Natural killer cell (primary cell): ENCODE measurements around the gene WDR33. TPM values are rescaled to one million over a fixed set of nuclear protein-coding genes. Genes with fewer than 3 reads are reported as not detected.

Experiments used
- ATAC-seq, 3 donors: fragments of 150-1000 bp in 2 of 3; fragments of 200-7000 bp in 1 of 3; cut with Tn5 transposase; 1 replicate in 1 of 3; 2 replicates in 2 of 3; pipeline ENCODE4 v1.10.0; 2021; ENCODE audit warnings: mild to moderate bottlenecking in 2 of 3, moderate library complexity in 2 of 3
- DNase-seq, 2 donors: peaks; one replicate each; pipeline versions ENCODE4 v3.0.0 to v3.0.0-alpha.2; 2013 to 2021; ENCODE audit warnings: mixed read lengths in 1 of 2
- H3K27ac ChIP-seq: one replicate; pipeline ENCODE4 v1.5.1; 2013; ENCODE audit warnings: mild to moderate bottlenecking, low read length
- H3K27me3 ChIP-seq: one replicate; pipeline ENCODE4 v1.6.1; 2013; ENCODE audit warnings: low read length; ENCODE audit not compliant: control insufficient read depth, insufficient read depth
- H3K36me3 ChIP-seq: one replicate; pipeline ENCODE4 v1.6.1; 2013; ENCODE audit warnings: low read length; ENCODE audit not compliant: control insufficient read depth, insufficient read depth
- H3K4me1 ChIP-seq: one replicate; pipeline ENCODE4 v1.6.1; 2013; ENCODE audit warnings: low read length; ENCODE audit not compliant: control insufficient read depth, insufficient read depth
- H3K4me3 ChIP-seq: one replicate; pipeline ENCODE4 v1.5.1; 2013; ENCODE audit warnings: low read length
- H3K9me3 ChIP-seq: one replicate; pipeline ENCODE4 v1.6.1; 2013; ENCODE audit warnings: low read length; ENCODE audit not compliant: control insufficient read depth, insufficient read depth
- H3K27ac Mint-ChIP-seq, 2 donors: one replicate each; pipeline ENCODE4 v1.8.0; 2022; ENCODE audit warnings: mild to moderate bottlenecking in 2 of 2, mixed read lengths in 2 of 2, moderate library complexity in 1 of 2
- H3K27me3 Mint-ChIP-seq, 2 donors: one replicate each; pipeline ENCODE4 v1.8.0; 2022; ENCODE audit warnings: low read depth in 2 of 2, mixed read lengths in 2 of 2
- H3K36me3 Mint-ChIP-seq: one replicate; pipeline ENCODE4 v1.8.0; 2022; ENCODE audit warnings: mixed read lengths
- H3K4me1 Mint-ChIP-seq, 2 donors: one replicate each; pipeline ENCODE4 v1.8.0; 2022; ENCODE audit warnings: mixed read lengths in 2 of 2
- H3K4me3 Mint-ChIP-seq: one replicate; pipeline ENCODE4 v1.8.0; 2022; ENCODE audit warnings: mild to moderate bottlenecking, moderate library complexity, mixed read lengths
- H3K9me3 Mint-ChIP-seq, 2 donors: one replicate each; pipeline ENCODE4 v1.8.0; 2022; ENCODE audit warnings: mixed read lengths in 2 of 2
- CTCF ChIP-seq: fragments of 200-600 bp; IDR thresholded peaks from one replicate; pipeline ENCODE4 v1.8.0; 2022; ENCODE audit warnings: antibody characterized with exemption
- WGBS: methylation state at CpG from one replicate; pipeline ENCODE4 v1.1.7; 2013; ENCODE audit warnings: missing lambda C conversion rate; ENCODE audit not compliant: insufficient coverage; 5-methylcytosine and 5-hydroxymethylcytosine counted together
- intact Hi-C: fragments of 100-400 bp; cut with micrococcal nuclease; formaldehyde crosslinking; loops from one replicate; pipeline ENCODE4 v1.14.2; 2022
- total RNA-seq, 4 donors: library from RNA; stranded (reverse); fragments of 120-200 nt in 1 of 4; gene quantifications; one replicate each; pipeline versions ENCODE4 v1.2.3 to v1.2.4, GENCODE V29; 2013 to 2022

Gene WDR33
- total RNA-seq, 3 donors from 2014 or later (not counting 1 experiment from before 2014, with no cell fraction given) = 55.2 to 78.4 (median 55.3) TPM

- DNase-seq (no peak), ATAC-seq (no peak)
- TF ChIP-seq CTCF = no peak
- H3K36me3 Mint-ChIP-seq = no peaks in the 10 kb centered on the region
- intact Hi-C loops = no loop called here
- H3K4me1 Mint-ChIP-seq = peaks cover 0 to 3% of the 10 kb centered on the region in 2 donors
- Histone ChIP-seq H3K27ac (no peak overlapping the region), H3K27me3 (peaks cover 1% of the 10 kb centered on the region), H3K36me3 (no peaks in the 10 kb centered on the region), H3K9me3 (no peaks in the 10 kb centered on the region), H3K4me1 (no peaks in the 10 kb centered on the region), H3K4me3 (no peak overlapping the region)
- peaks cover 2 to 5% of the 10 kb centered on the region in 2 donors for H3K27me3 Mint-ChIP-seq
- no peak overlapping the region for H3K27ac Mint-ChIP-seq
- H3K4me3 Mint-ChIP-seq = no peak overlapping the region
- H3K9me3 Mint-ChIP-seq = no peaks in the 10 kb centered on the region
- WGBS = 86% methylated on average over 4 of the region's 6 CpGs
These were observed 152.8 kb downstream of the WDR33 start for GRCh38 chr2:127658146-127658545.

GRCh38 chr2:127657232-127657595, 153.8 kb downstream of the WDR33 start:
- no peak overlapping the region for H3K27ac ChIP-seq
- no peaks in the 10 kb centered on the region for H3K36me3 ChIP-seq
- DNase-seq (no peak), ATAC-seq (no peak)
- H3K27ac Mint-ChIP-seq = no peak overlapping the region
- H3K27me3 Mint-ChIP-seq = peaks cover 0 to 5% of the 10 kb centered on the region in 2 donors
- WGBS = 93% methylated on average over 17 of the region's 17 CpGs
- peaks cover 0 to 3% of the 10 kb centered on the region in 2 donors for H3K4me1 Mint-ChIP-seq
- H3K9me3 Mint-ChIP-seq = no peaks in the 10 kb centered on the region
- H3K4me3 ChIP-seq = no peak overlapping the region
- no peaks in the 10 kb centered on the region for H3K27me3 ChIP-seq
- intact Hi-C loops = no loop called here
- no peaks in the 10 kb centered on the region for H3K4me1 ChIP-seq
- H3K4me3 Mint-ChIP-seq = no peak overlapping the region
- H3K9me3 ChIP-seq = no peaks in the 10 kb centered on the region
- H3K36me3 Mint-ChIP-seq = no peaks in the 10 kb centered on the region
- no peak for TF ChIP-seq CTCF

- no peaks in the 10 kb centered on the region for H3K4me1 ChIP-seq
- Mint-ChIP-seq H3K27me3 (peaks cover 0 to 5% of the 10 kb centered on the region in 2 donors), H3K4me3 (no peak overlapping the region), H3K36me3 (no peaks in the 10 kb centered on the region), H3K9me3 (no peaks in the 10 kb centered on the region), H3K4me1 (peaks cover 0 to 3% of the 10 kb centered on the region in 2 donors), H3K27ac (no peak overlapping the region)
- no peaks in the 10 kb centered on the region for H3K27me3 ChIP-seq
- H3K27ac ChIP-seq = no peak overlapping the region
- no peaks in the 10 kb centered on the region for H3K9me3 ChIP-seq
- DNase-seq (no peak), ATAC-seq (no peak)
- intact Hi-C loops = no loop called here
- no peaks in the 10 kb centered on the region for H3K36me3 ChIP-seq
- WGBS = 90% methylated on average over 15 of the region's 15 CpGs
- TF ChIP-seq CTCF = no peak
- H3K4me3 ChIP-seq = no peak overlapping the region
These were observed 154.3 kb downstream of the WDR33 start for GRCh38 chr2:127656569-127657231.
